ENCODE measurements around the gene BDKRB1. TPM values are rescaled to one million over a fixed set of nuclear protein-coding genes. Genes with fewer than 3 reads are reported as not detected.

The BDKRB1 gene
- total RNA-seq, 1 donor from 2014 or later: not detected

DNA sequence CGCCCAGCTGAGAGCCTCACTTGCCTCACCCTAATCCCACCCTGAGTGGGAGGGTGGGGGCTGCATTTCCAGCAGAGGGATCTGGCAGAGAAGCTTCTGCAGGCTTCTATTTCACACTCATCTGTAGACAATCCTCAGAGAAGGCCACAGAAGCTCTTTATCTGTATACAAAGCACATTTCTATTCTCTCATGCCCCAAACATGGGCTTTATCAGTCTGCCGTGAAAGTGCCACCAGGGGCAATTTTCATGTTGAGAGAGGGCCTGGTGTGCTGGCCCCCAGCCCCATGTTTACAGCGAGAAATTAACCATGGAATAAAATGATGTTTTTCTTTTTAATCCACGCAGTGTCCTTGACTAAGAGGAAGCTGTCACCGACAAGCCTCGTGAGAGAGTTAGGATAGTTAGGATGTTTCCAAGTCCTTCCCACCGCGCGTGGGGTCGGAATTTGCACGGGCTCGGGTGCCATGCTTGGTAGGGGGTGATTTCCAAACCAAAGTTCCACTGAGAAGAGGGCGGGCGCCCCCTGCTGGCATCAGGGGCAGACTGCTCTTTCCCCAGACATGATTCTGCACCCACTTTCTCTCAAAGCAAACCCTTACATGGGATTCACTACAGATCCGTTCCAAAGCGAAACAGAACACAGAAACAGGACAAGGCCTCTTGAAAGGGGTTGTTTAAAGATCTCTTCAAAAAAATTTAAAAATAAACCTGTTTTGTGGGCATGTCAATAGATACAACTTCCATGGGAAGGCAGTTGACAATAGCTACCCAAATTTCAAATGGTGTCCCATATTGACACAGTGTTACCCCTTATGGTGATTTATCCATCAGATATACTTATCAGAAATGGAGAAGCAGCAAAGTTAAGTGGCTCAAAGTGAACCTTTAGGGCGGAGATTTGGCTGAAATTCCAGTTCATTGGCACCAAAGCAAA, 19.4 kb downstream of the BDKRB1 start:
- H3K27me3 ChIP-seq: no peaks in the 10 kb centered on the region
- Mint-ChIP-seq H3K36me3 (peaks cover 2% of the 10 kb centered on the region), H3K27ac (no peak overlapping the region), H3K27me3 (ENCODE audit: insufficient read depth, low read depth) (peaks cover under 1% of the 10 kb centered on the region), H3K4me3 (no peak overlapping the region), H3K4me1 (peaks cover 21% of the 10 kb centered on the region), H3K9me3 (peaks cover 15% of the 10 kb centered on the region)
- H3K9me3 ChIP-seq (ENCODE audit: low read depth): no peaks in the 10 kb centered on the region
- H4K20me1 ChIP-seq (ENCODE audit: low read depth): no peaks in the 10 kb centered on the region
- no peaks in the 10 kb centered on the region for H3K36me3 ChIP-seq
- H3K27ac ChIP-seq: no peak overlapping the region
- H2AFZ ChIP-seq (replicated peaks): peak overlapping the region; percentile 48
- H3F3A ChIP-seq (ENCODE audit: low read depth): no peaks in the 10 kb centered on the region
- peak overlapping the region; percentile 26 for H3K4me2 ChIP-seq
- H3K79me2 ChIP-seq (ENCODE audit: low read depth): no peaks in the 10 kb centered on the region
- peak; percentile 87 for DNase-seq (ENCODE audit: low spot score)
- no peak overlapping the region for H3K4me3 ChIP-seq
- no peaks in the 10 kb centered on the region for H3K4me1 ChIP-seq
- TF ChIP-seq, protein P1, sequence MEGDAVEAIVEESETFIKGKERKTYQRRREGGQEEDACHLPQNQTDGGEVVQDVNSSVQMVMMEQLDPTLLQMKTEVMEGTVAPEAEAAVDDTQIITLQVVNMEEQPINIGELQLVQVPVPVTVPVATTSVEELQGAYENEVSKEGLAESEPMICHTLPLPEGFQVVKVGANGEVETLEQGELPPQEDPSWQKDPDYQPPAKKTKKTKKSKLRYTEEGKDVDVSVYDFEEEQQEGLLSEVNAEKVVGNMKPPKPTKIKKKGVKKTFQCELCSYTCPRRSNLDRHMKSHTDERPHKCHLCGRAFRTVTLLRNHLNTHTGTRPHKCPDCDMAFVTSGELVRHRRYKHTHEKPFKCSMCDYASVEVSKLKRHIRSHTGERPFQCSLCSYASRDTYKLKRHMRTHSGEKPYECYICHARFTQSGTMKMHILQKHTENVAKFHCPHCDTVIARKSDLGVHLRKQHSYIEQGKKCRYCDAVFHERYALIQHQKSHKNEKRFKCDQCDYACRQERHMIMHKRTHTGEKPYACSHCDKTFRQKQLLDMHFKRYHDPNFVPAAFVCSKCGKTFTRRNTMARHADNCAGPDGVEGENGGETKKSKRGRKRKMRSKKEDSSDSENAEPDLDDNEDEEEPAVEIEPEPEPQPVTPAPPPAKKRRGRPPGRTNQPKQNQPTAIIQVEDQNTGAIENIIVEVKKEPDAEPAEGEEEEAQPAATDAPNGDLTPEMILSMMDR (IDR thresholded peaks at IDR 0.05): peak; percentile 98
- no peak for TF ChIP-seq EZH2 (IDR thresholded peaks at IDR 0.05)
- H3K9ac ChIP-seq: no peak overlapping the region

GRCh38 chr14:96277890-96278289, 21.9 kb downstream of the BDKRB1 start:
- no peak overlapping the region for H3K27ac Mint-ChIP-seq
- H3K36me3 Mint-ChIP-seq: peaks cover 2% of the 10 kb centered on the region
- Histone ChIP-seq H3K27ac (no peak overlapping the region), H3K79me2 (ENCODE audit: low read depth) (no peaks in the 10 kb centered on the region), H4K20me1 (ENCODE audit: low read depth) (peaks cover 3% of the 10 kb centered on the region), H3K36me3 (no peaks in the 10 kb centered on the region), H3K27me3 (no peaks in the 10 kb centered on the region), H3F3A (ENCODE audit: low read depth) (peaks cover 8% of the 10 kb centered on the region), H3K4me3 (no peak overlapping the region), H2AFZ (replicated peaks) (no peak overlapping the region), H3K9me3 (ENCODE audit: low read depth) (no peaks in the 10 kb centered on the region), H3K4me1 (peaks cover 12% of the 10 kb centered on the region), H3K4me2 (no peak overlapping the region), H3K9ac (no peak overlapping the region)
- H3K9me3 Mint-ChIP-seq: peaks cover 11% of the 10 kb centered on the region
- H3K4me1 Mint-ChIP-seq: peaks cover 41% of the 10 kb centered on the region
- no peak for DNase-seq (ENCODE audit: low spot score)
- TF ChIP-seq, protein P1 (IDR thresholded peaks at IDR 0.05): no peak
- no peak for TF ChIP-seq EZH2phosphoT487 (IDR thresholded peaks at IDR 0.05)
- TF ChIP-seq EZH2 (IDR thresholded peaks at IDR 0.05): no peak
- no peak overlapping the region for H3K4me3 Mint-ChIP-seq
- no peaks in the 10 kb centered on the region for H3K27me3 Mint-ChIP-seq (ENCODE audit: insufficient read depth, low read depth)

DNA sequence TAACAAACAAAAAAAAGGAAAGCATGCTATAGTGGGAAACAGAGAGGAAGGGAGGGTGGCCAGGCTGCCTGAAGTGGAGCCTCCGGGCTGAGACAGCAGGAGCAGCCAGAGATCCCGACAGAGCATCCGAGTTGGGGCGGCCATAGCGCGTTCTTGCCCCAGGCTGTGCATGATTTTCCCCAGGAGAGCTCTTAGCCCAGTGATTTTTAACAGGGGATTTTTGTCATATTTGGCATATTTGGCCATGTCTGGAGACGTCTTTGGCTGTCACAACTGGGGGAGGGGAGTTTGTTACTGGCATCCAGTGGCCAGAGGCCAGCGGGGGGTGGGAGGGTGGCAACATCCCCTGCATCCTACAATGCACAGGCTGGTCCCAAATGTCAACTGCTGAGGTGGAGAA, 23.6 kb downstream of the BDKRB1 start:
- no peaks in the 10 kb centered on the region for H3K27me3 ChIP-seq
- H3K36me3 ChIP-seq: no peaks in the 10 kb centered on the region
- H3F3A ChIP-seq (ENCODE audit: low read depth): peaks cover 8% of the 10 kb centered on the region
- no peak overlapping the region for H3K9ac ChIP-seq
- H3K27ac ChIP-seq: no peak overlapping the region
- peaks cover 7% of the 10 kb centered on the region for H4K20me1 ChIP-seq (ENCODE audit: low read depth)
- Mint-ChIP-seq H3K9me3 (peaks cover 8% of the 10 kb centered on the region), H3K4me3 (no peak overlapping the region), H3K4me1 (peaks cover 47% of the 10 kb centered on the region), H3K27me3 (ENCODE audit: insufficient read depth, low read depth) (no peaks in the 10 kb centered on the region), H3K27ac (no peak overlapping the region), H3K36me3 (peaks cover 4% of the 10 kb centered on the region)
- H3K4me1 ChIP-seq: peaks cover 16% of the 10 kb centered on the region
- DNase-seq (ENCODE audit: low spot score): no peak
- no peak overlapping the region for H2AFZ ChIP-seq (replicated peaks)
- H3K4me3 ChIP-seq: no peak overlapping the region
- TF ChIP-seq EZH2phosphoT487 (IDR thresholded peaks at IDR 0.05) (no peak), EZH2 (IDR thresholded peaks at IDR 0.05) (no peak)
- TF ChIP-seq, protein P1 (IDR thresholded peaks at IDR 0.05): no peak
- no peaks in the 10 kb centered on the region for H3K79me2 ChIP-seq (ENCODE audit: low read depth)
- no peak overlapping the region for H3K4me2 ChIP-seq
- no peaks in the 10 kb centered on the region for H3K9me3 ChIP-seq (ENCODE audit: low read depth)
